Measurements from ENCODE around the gene TRAPPC4.
"Not testable (repeated sequence)": the region's sequence is repeated elsewhere in the genome, so short reads cannot be mapped to it uniquely, and the experiment has no call there.

TRAPPC4 gene

GRCh38 chr11:118991486-118992038, 27.0 kb upstream of the TRAPPC4 start:
- not testable (repeated sequence) for H3K27me3 ChIP-seq (ENCODE audit: low read depth, low read length)

GRCh38 chr11:118996926-118997626, 21.5 kb upstream of the TRAPPC4 start:
- H3K27ac ChIP-seq (ENCODE audit: low read length) = peak overlapping the region; percentile 28
- peaks cover 6 to 21% of the 10 kb centered on the region in 2 donors for H3K4me1 ChIP-seq (ENCODE audit: control insufficient read depth in 1 of 2, insufficient read depth in 2 of 2, low read length in 2 of 2)
- H3K27me3 ChIP-seq (ENCODE audit: low read depth, low read length) = no peaks in the 10 kb centered on the region
- peak overlapping the region; percentile 84 to 88 for H3K4me3 ChIP-seq (ENCODE audit: low read depth in 1 of 2, low read length in 2 of 2)
- no peaks in the 10 kb centered on the region for H3K9me3 ChIP-seq (ENCODE audit: control insufficient read depth in 1 of 2, low read length in 2 of 2)
- H3K36me3 ChIP-seq (ENCODE audit: control insufficient read depth in 1 of 2, insufficient read depth in 2 of 2, low read length in 2 of 2) = peaks cover 0 to 12% of the 10 kb centered on the region in 2 donors

More at GRCh38 chr11:118991486-118992038, 27.0 kb upstream of the TRAPPC4 start:
- H3K36me3 ChIP-seq (ENCODE audit: control insufficient read depth in 1 of 2, insufficient read depth in 2 of 2, low read length in 2 of 2); H3K4me1 ChIP-seq (ENCODE audit: control insufficient read depth in 1 of 2, insufficient read depth in 2 of 2, low read length in 2 of 2); H3K27ac ChIP-seq (ENCODE audit: low read length); H3K9me3 ChIP-seq (ENCODE audit: control insufficient read depth in 1 of 2, low read length in 2 of 2); H3K4me3 ChIP-seq (ENCODE audit: low read depth in 1 of 2, low read length in 2 of 2): not testable (repeated sequence)

GRCh38 chr11:118997627-118998387, 20.8 kb upstream of the TRAPPC4 start, which contains the start of gene CENATAC:
Gene CENATAC, plus strand, starts transcription at chr11:118998138. Its CDS starts 60 bp downstream, at chr11:118998198.
- peak within 1 kb of the TSS; percentile 84 for H3K27ac ChIP-seq (ENCODE audit: low read length)
- peak within 1 kb of the TSS; percentile 84 to 88 for H3K4me3 ChIP-seq (ENCODE audit: low read depth in 1 of 2, low read length in 2 of 2)
- peaks cover 0 to 19% of the 10 kb centered on the region in 2 donors for H3K36me3 ChIP-seq (ENCODE audit: control insufficient read depth in 1 of 2, insufficient read depth in 2 of 2, low read length in 2 of 2)
- H3K27me3 ChIP-seq (ENCODE audit: low read depth, low read length) = no peaks in the 10 kb centered on the region
- H3K4me1 ChIP-seq (ENCODE audit: control insufficient read depth in 1 of 2, insufficient read depth in 2 of 2, low read length in 2 of 2) = peaks cover 6 to 21% of the 10 kb centered on the region in 2 donors
- H3K9me3 ChIP-seq (ENCODE audit: control insufficient read depth in 1 of 2, low read length in 2 of 2) = no peaks in the 10 kb centered on the region

GRCh38 chr11:118998388-118998717, 20.2 kb upstream of the TRAPPC4 start:
- Histone ChIP-seq H3K4me1 (ENCODE audit: control insufficient read depth in 1 of 2, insufficient read depth in 2 of 2, low read length in 2 of 2) (peaks cover 6 to 21% of the 10 kb centered on the region in 2 donors), H3K36me3 (ENCODE audit: control insufficient read depth in 1 of 2, insufficient read depth in 2 of 2, low read length in 2 of 2) (peaks cover 0 to 24% of the 10 kb centered on the region in 2 donors), H3K27me3 (ENCODE audit: low read depth, low read length) (no peaks in the 10 kb centered on the region), H3K27ac (ENCODE audit: low read length) (peak overlapping the region; percentile 84), H3K4me3 (ENCODE audit: low read depth in 1 of 2, low read length in 2 of 2) (peak overlapping the region; percentile 84 to 88), H3K9me3 (ENCODE audit: control insufficient read depth in 1 of 2, low read length in 2 of 2) (no peaks in the 10 kb centered on the region)

- Histone ChIP-seq H3K27ac (ENCODE audit: low read length) (peak overlapping the region; percentile 84), H3K9me3 (ENCODE audit: control insufficient read depth in 1 of 2, low read length in 2 of 2) (no peaks in the 10 kb centered on the region), H3K36me3 (ENCODE audit: control insufficient read depth in 1 of 2, insufficient read depth in 2 of 2, low read length in 2 of 2) (peaks cover 0 to 26% of the 10 kb centered on the region in 2 donors), H3K4me1 (ENCODE audit: control insufficient read depth in 1 of 2, insufficient read depth in 2 of 2, low read length in 2 of 2) (peaks cover 6 to 21% of the 10 kb centered on the region in 2 donors), H3K27me3 (ENCODE audit: low read depth, low read length) (no peaks in the 10 kb centered on the region), H3K4me3 (ENCODE audit: low read depth in 1 of 2, low read length in 2 of 2) (peak overlapping the region; percentile 84 to 88)
Observed at GRCh38 chr11:118998822-118999221, 19.7 kb upstream of the TRAPPC4 start.

GRCh38 chr11:119000906-119001305, 17.7 kb upstream of the TRAPPC4 start:
- H3K9me3 ChIP-seq (ENCODE audit: control insufficient read depth in 1 of 2, low read length in 2 of 2) = no peaks in the 10 kb centered on the region
- no peak overlapping the region for H3K4me3 ChIP-seq (ENCODE audit: low read depth in 1 of 2, low read length in 2 of 2)
- peaks cover 0 to 38% of the 10 kb centered on the region in 2 donors for H3K36me3 ChIP-seq (ENCODE audit: control insufficient read depth in 1 of 2, insufficient read depth in 2 of 2, low read length in 2 of 2)
- no peak overlapping the region for H3K27ac ChIP-seq (ENCODE audit: low read length)
- no peaks in the 10 kb centered on the region for H3K27me3 ChIP-seq (ENCODE audit: low read depth, low read length)
- peaks cover 6 to 21% of the 10 kb centered on the region in 2 donors for H3K4me1 ChIP-seq (ENCODE audit: control insufficient read depth in 1 of 2, insufficient read depth in 2 of 2, low read length in 2 of 2)

- Histone ChIP-seq H3K9me3 (ENCODE audit: control insufficient read depth in 1 of 2, low read length in 2 of 2) (no peaks in the 10 kb centered on the region), H3K4me3 (ENCODE audit: low read depth in 1 of 2, low read length in 2 of 2) (no peak overlapping the region), H3K4me1 (ENCODE audit: control insufficient read depth in 1 of 2, insufficient read depth in 2 of 2, low read length in 2 of 2) (no peaks in the 10 kb centered on the region), H3K27ac (ENCODE audit: low read length) (no peak overlapping the region), H3K27me3 (ENCODE audit: low read depth, low read length) (no peaks in the 10 kb centered on the region), H3K36me3 (ENCODE audit: control insufficient read depth in 1 of 2, insufficient read depth in 2 of 2, low read length in 2 of 2) (peaks cover 11 to 58% of the 10 kb centered on the region in 2 donors)
Observed at GRCh38 chr11:119006656-119007055, 11.9 kb upstream of the TRAPPC4 start.

GRCh38 chr11:119011476-119012053, 7.0 kb upstream of the TRAPPC4 start:
- H3K27ac ChIP-seq (ENCODE audit: low read length) = no peak overlapping the region
- peaks cover 0 to 11% of the 10 kb centered on the region in 2 donors for H3K4me1 ChIP-seq (ENCODE audit: control insufficient read depth in 1 of 2, insufficient read depth in 2 of 2, low read length in 2 of 2)
- no peaks in the 10 kb centered on the region for H3K9me3 ChIP-seq (ENCODE audit: control insufficient read depth in 1 of 2, low read length in 2 of 2)
- H3K4me3 ChIP-seq (ENCODE audit: low read depth in 1 of 2, low read length in 2 of 2) = no peak overlapping the region
- H3K27me3 ChIP-seq (ENCODE audit: low read depth, low read length) = no peaks in the 10 kb centered on the region
- H3K36me3 ChIP-seq (ENCODE audit: control insufficient read depth in 1 of 2, insufficient read depth in 2 of 2, low read length in 2 of 2) = peaks cover 48 to 69% of the 10 kb centered on the region in 2 donors

GRCh38 chr11:119012629-119013170, 5.9 kb upstream of the TRAPPC4 start:
- Histone ChIP-seq H3K9me3 (ENCODE audit: control insufficient read depth in 1 of 2, low read length in 2 of 2) (no peaks in the 10 kb centered on the region), H3K27me3 (ENCODE audit: low read depth, low read length) (no peaks in the 10 kb centered on the region), H3K36me3 (ENCODE audit: control insufficient read depth in 1 of 2, insufficient read depth in 2 of 2, low read length in 2 of 2) (peaks cover 51 to 59% of the 10 kb centered on the region in 2 donors), H3K4me1 (ENCODE audit: control insufficient read depth in 1 of 2, insufficient read depth in 2 of 2, low read length in 2 of 2) (peaks cover 0 to 21% of the 10 kb centered on the region in 2 donors), H3K4me3 (ENCODE audit: low read depth in 1 of 2, low read length in 2 of 2) (no peak overlapping the region), H3K27ac (ENCODE audit: low read length) (no peak overlapping the region)

GRCh38 chr11:119014209-119014924, 4.2 kb upstream of the TRAPPC4 start:
- Histone ChIP-seq H3K27me3 (ENCODE audit: low read depth, low read length) (no peaks in the 10 kb centered on the region), H3K4me1 (ENCODE audit: control insufficient read depth in 1 of 2, insufficient read depth in 2 of 2, low read length in 2 of 2) (peaks cover 0 to 21% of the 10 kb centered on the region in 2 donors), H3K36me3 (ENCODE audit: control insufficient read depth in 1 of 2, insufficient read depth in 2 of 2, low read length in 2 of 2) (peaks cover 51 to 53% of the 10 kb centered on the region in 2 donors), H3K4me3 (ENCODE audit: low read depth in 1 of 2, low read length in 2 of 2) (no peak overlapping the region), H3K9me3 (ENCODE audit: control insufficient read depth in 1 of 2, low read length in 2 of 2) (no peaks in the 10 kb centered on the region), H3K27ac (ENCODE audit: low read length) (no peak overlapping the region)
